ENCODE results near the gene TBCE.
"Not testable (repeated sequence)": the region's sequence is repeated elsewhere in the genome, so short reads cannot be mapped to it uniquely, and the experiment has no call there.

The TBCE gene

DNA sequence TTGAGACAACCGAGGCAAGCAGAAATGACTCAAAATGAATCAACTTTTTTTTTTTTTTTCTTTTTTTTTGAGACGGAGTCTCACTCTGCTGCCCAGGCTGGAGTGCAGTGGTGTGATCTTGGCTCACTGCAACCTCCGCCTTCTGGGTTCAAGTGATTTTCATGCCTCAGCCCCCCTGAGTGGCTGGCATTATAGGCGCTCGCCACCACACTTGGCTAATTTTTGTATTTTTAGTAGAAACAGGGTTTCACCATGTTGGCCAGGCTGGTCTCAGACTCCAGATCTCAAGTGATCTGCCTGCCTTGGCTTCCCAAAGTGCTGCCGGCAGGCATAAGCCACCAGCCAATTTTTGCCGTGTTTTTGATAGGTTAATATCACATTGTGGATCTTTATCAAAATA lies 90.6 kb downstream of the TBCE start:
- FAIRE-seq, result not testable (repeated sequence)

DNA sequence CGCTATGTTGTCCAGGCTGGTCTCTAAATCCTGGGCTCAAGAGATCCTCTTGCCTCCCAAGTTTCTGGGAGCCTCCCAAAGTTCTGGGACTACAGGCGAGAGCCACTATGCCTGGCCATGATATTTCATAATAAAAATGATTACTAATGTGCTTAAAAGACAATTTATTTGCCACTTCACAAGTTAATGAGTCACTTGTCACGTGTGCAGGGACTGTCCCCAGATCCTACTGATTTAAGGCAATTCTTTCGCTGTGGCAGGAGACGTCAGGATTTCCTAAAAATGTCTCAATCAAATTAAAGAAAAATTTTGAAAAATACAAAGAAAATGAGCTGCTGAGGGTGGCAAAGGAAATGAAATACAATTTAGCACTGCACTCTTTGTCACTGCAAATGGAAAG lies 93.5 kb downstream of the TBCE start:
- no peak for FAIRE-seq

DNA sequence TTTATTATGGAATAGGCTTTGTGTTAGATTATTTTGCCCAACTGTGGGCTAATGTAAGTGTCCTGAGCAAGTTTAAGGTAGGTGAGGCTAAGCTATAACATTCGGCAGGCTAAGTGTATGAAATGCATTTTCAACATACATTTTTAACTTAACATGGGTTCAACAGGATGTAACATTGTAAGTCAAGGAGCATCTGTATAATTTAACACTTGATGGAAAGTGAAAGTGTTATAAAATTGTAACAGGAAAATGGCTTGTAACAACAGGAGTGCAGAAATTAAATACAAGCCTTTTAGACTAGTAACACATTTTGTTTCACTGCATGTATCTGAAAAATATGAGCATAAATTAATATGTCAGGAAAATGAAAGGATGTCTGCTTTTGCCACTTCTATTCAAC lies 94.7 kb downstream of the TBCE start:
- FAIRE-seq, result no peak

DNA sequence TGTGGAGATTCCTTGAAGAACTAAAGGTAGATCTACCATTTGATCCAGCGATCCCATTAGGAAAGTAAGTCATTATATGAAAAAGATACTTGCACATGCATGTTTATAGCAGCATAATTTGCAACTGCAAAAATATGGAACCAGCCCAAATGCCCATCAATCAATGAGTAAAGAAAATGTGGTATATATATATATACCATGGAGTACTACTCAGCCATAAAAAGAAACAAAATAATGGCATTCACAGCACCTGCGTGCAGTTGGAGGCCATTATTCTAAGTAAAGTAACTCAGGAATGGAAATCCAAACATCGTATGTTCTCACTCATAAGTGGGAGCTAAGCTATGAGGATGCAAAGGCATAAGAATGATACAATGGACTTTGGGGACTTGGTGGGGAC lies 95.6 kb downstream of the TBCE start:
- FAIRE-seq, result not testable (repeated sequence)

DNA sequence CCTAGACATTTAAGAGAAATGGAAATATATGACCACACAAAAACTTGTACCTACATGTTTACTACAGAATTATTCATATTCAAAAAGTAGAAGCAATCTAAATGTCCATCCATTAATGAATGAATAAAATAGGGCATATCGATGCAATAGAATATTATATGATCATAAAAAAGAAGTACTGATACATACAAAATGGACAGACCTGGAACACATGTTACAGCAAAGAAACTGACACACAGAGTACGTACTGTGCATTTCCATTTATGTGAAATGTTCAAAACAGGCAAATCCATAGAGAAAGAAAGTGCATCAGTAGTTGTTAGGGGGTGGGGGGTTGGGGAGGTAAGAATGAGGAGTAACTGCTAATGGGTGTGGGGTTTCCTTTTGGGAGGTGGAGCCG lies 97.8 kb downstream of the TBCE start:
- FAIRE-seq, result no peak

DNA sequence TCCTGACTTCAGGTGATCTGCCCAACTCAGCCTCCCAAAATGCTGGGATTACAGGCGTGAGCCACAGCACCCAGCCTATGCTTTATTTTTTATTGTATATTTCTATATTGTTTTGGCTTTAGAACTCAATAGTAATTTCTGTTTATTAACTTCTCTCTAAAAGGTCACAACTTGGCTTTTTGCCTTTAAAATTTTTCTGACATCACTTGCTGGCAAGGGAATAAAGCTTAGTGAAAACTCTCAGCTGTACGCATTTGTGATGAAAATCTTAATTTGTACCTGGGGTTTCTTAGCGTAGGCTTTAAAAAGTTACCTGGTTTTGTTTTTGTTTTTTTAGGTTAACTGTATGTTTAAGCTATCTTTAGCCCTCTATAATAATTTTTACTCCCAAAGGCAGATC lies 100.8 kb downstream of the TBCE start:
- FAIRE-seq, result no peak

DNA sequence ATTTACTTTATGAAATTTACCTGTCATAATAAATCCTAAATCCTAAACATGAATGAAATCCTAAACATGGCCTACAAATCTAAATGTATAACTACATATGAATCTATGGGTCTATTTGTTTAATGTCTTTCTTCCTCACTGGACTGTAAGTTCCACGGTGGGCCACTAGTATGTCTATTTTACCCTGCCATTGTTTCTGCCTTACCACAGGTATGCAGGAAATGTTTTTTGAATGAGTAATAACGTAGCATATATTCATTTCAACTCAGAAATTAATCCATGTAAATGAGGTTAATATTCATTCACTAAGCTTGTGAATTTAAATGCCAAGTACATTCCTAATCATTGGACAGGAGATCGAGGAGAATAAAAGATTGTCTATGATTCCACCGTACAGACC lies 101.7 kb downstream of the TBCE start:
- no peak for FAIRE-seq

DNA sequence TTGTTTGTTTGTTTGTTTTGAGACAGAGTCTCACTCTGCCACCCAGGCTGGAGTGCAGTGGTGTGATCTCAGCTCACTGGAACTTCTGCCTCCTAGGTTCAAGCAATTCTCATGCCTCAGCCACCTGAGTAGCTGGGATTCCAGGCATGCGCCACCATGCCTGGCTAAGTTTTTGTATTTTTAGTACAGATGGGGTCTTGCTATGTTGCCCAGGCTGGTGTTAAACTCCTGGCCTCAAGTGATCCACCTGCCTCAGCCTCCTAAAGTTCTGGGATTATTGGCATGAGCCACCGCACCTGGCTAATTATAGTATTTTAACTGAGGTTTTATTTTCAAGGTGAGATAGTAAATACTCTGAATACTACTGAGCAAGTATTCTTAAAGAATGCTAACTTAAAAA lies 102.7 kb downstream of the TBCE start:
- not testable (repeated sequence) for FAIRE-seq

DNA sequence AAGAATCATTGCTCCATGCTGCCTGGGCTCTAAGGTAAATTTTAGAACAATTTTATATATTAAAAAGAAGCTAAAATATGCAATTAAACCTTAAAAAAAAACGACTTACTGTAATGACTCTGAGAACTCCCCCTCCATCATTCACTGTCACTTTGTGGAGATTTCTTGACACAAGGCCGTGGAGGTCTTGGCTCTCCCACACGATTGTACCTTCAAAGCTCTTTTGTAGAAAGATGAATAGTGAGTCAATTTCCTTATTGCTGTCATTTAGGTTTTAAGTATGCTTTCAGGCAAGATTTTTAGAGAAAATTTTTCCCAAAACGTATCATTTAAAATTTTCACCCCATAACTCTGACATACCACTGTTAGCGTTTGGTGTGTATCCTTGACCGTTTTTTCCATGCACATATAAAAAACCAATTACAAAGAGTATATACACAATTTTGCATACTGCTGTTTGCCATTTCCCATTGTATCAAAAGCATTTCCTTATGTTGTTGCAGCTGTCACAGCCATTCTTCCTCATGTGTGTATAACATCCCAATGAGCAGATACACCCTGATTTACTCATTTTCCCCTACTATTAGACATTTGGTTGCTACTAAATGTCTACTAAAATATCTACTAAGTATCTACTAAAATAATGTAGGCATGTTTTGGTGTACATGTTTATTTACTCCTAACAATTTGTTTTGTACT lies 103.7 kb downstream of the TBCE start:
- no peak for FAIRE-seq

DNA sequence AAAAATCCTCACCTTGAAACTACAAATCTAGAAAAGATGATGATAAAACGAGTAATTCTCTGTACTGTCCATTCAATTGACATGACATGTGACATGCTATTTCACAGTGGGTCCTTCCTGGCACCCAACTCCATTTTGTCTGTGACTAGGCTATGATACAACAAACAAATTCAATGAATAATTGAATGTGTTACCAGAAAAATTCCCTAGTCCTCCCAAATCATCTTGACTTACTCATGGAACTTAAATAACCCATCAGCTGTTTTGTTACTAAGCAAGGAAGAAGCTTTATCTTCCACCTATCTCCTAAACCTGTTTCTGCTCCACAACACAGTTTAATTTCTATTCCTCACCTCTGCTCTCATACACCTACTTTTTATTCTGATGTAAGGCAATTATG lies 106.6 kb downstream of the TBCE start:
- FAIRE-seq, result no peak

DNA sequence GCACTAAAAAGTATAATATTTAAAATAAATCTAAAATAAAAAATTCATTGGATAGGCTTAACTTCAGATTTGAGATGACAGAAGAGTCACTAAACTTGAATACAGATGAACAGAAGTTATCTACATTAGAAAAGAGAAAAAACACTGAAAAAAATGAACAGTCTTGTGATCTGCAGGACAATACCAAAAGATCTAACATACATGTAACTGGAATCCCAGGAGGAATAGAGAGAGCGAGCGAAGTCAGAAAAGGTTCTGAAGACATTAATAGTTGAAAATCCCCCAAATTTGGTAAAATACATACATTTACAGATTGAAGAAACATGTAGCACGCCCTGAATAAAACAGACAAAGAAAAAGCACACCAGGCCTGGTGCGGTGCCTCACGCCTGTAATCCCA lies 115.9 kb downstream of the TBCE start:
- FAIRE-seq, result no peak

DNA sequence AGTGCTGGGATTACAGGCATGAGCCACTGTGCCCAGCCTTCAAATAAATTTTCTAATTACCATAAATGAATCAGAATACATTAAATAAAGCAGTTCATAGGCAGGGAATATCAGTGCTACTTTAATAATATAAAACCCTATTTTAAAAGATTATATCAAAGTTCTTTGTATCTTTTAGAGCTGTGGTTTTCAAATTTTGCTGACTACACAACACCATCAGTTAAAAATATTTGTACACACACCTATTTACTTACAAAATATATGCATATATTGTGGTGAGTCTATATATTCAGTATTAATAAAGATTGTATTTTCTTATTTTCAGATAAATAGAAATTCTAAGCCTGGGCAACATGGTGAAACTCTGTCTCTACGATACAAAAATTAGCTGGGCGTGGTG lies 118.3 kb downstream of the TBCE start:
- no peak for FAIRE-seq

DNA sequence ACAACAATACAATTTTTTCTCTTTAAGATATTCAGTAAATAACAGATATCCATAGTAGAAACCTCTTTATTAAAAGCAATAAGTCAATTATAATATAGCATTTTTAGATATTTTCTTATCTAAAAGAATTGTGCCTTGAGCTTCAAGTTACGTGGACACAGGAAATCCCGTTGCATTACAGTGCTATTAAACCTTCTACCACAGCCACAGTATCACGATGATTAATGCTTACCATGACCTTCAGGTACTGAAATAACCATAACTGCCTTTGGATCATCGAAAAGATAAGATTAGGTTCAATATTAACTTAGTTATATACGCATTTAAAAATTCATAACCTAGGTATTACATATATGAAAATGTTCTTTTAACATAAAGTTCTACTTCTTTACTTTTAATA lies 119.1 kb downstream of the TBCE start:
- FAIRE-seq, result no peak

DNA sequence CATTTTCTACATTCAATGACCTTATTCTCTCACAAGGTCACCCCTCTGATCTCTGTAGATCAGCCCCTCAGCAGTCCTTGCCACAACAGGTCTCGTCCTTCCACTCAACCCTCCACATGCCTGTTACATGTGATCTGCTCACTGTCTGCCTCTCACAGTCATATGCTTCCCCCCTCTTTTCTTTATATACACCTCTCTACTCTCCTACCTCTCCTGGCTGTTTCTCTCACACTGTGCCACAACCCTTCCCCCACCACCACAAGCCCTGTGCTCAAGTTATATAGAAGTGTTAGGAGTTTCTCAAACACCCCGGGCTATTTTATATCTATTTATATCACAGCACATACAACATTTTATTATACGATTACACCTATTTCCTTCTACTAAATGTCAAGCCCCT lies 124.4 kb downstream of the TBCE start:
- FAIRE-seq, result no peak

DNA sequence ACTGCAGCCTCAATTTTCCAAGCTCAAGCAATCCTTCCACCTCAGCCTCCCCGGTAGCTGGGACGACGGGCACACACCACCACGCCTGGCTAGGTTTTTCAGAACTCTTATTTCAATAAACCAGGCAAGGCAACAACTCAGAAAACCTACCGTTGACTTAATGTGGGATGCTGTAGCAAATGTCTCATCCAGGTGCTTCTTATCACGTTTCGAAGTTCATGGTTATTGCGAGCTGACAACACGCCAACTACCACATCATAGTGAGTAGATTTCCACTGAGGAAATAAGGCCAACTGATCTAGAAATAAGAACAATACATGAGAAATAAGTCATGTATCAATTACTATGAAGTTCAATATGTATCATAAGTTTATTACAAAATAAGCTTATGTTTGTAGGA lies 127.3 kb downstream of the TBCE start:
- no peak for FAIRE-seq

DNA sequence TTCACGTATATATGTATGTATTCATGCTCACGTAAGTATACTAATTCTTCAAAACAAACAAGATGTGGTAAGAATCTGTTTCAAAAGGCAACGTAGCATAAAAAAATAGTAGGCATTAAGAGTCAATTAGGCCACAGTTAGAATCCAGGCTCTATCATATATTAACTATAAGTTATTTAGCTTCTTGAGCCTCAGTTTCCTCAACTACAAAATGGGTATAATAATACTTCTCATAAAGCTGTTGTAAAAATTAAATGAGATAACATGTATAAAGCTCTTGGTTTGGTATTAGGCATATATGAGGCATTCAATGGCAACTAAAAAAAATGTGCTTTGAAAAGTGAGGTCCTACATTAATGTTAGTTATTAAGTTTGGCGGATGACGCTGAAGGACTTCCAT lies 127.8 kb downstream of the TBCE start:
- FAIRE-seq, result no peak

DNA sequence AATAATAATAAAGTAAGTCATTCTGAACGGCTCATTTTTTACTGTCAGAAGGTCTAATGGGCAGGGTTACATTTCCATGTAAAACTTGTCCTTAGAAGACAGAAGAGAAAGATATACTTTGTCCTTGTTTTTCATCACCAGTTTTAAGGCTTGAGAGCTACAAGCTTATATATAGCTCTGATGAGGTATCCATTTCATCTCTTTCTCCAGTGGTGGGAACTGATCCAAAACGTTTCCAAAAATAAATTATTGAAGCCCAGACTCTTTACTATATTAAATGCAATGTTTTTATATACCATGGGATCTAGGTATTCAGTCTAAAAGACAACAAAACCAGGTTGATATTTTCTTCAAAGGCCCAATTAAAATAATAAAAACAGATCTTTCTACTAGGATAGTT lies 128.3 kb downstream of the TBCE start:
- FAIRE-seq, result no peak

DNA sequence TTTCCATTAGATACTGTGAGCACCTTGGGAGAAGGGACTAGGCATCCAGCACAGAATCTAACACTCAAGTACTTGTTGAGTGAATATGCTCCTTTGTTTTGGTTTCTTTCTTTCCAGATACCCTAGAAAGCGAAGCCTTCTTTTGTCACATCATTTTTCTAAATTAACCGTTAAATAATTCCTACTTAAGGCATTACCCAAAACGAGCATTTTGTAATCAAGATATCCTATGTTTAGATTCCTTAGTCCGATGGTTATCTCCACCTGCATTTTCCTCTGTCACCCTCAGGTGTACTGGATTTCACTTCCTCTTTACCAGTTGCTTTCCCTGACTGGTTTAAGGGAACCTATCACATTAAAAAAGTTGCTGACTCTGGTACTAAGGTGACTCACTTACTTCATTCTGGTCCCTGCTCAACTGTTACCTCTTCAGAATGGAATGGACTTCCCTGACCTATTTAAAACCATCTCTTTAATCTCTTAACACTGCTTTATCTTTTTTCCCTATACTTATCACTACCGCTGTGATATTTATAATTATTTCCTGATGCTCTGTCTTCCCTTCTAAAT lies 133.8 kb downstream of the TBCE start:
- no peak for FAIRE-seq

Measured in colon (tissue), 2 donors.